ENCODE data around the gene CD151. TPM values are rescaled to one million over a fixed set of nuclear protein-coding genes. Genes with fewer than 3 reads are reported as not detected.

The CD151 gene
- total and polyA plus RNA-seq, 3 experiments from 2014 or later = 19.6 to 65.5 (median 61.2) TPM

GRCh38 chr11:846496-847098 is 13.8 kb downstream of the CD151 start:
- CTCF ChIA-PET = interaction anchor here (0.8 to 5.4 kb wide), 4 partner anchors 15 to 206 kb away, joined by 3 to 48 read pairs (median 4); no protein-coding TSS in a partner anchor
- Mint-ChIP-seq H3K27me3 (peaks cover 5 to 8% of the 10 kb centered on the region in 2 donors), H3K4me3 (peak overlapping the region in 1 of 7 donors; percentile 60)

DNA sequence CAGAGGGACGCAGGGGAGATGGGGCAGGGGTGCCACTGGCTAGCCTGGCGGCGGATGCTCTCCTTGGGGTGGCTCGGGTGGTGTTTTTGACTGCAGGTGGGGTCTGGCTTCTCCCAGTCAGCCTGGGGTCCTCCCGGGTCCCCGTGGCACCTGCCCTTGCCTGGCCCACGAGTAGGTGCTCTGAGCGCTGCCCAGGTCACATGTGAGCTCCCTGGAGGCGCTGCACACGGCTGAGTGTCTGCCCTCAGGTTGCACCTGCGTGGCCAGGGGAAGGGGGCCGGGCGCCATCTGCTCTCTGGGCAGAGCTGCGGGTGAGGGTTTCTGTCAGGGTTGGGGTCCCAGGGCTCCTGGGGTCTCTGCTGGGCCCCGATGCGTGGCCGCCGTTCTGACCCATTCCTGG is 15.1 kb downstream of the CD151 start:
- Histone ChIP-seq H3K27ac (ENCODE audit: low read depth, low read length) (no peak overlapping the region), H3K27me3 (ENCODE audit: insufficient read depth, low read length, poor library complexity, severe bottlenecking) (peaks cover 8% of the 10 kb centered on the region), H3K4me1 (ENCODE audit: insufficient read depth, low read length) (peaks cover 25% of the 10 kb centered on the region), H3K4me3 (ENCODE audit: low read length) (no peak overlapping the region), H3K36me3 (ENCODE audit: insufficient read depth, low read length) (no peaks in the 10 kb centered on the region), H3K9me3 (ENCODE audit: low read length) (no peaks in the 10 kb centered on the region)
- peaks cover 0 to 22% (median 7%) of the 10 kb centered on the region in 3 donors for H3K4me1 Mint-ChIP-seq
- ChIA-PET CTCF (interaction anchor here (0.9 to 5.4 kb wide), 6 partner anchors 16 to 205 kb away, joined by 3 to 48 read pairs (median 5); no protein-coding TSS in a partner anchor), POLR2A (interaction anchor here (0.5 kb wide), 1 partner anchor 9 kb away, joined by 4 read pairs; no protein-coding TSS in a partner anchor)
- H3K36me3 Mint-ChIP-seq = no peaks in the 10 kb centered on the region
- DNase-seq = no peak
- H3K9me3 Mint-ChIP-seq = no peaks in the 10 kb centered on the region
- H3K27ac Mint-ChIP-seq = no peak overlapping the region
- H3K27me3 Mint-ChIP-seq = peaks cover 5 to 8% of the 10 kb centered on the region in 2 donors
- H3K4me3 Mint-ChIP-seq = peak overlapping the region in 1 of 7 donors; percentile 45

More at GRCh38 chr11:846496-847098, 13.8 kb downstream of the CD151 start:
- Histone ChIP-seq H3K27me3 (ENCODE audit: insufficient read depth, low read length, poor library complexity, severe bottlenecking) (peaks cover 8% of the 10 kb centered on the region), H3K9me3 (ENCODE audit: low read length) (no peaks in the 10 kb centered on the region), H3K27ac (ENCODE audit: low read depth, low read length) (no peak overlapping the region), H3K4me3 (ENCODE audit: low read length) (no peak overlapping the region), H3K36me3 (ENCODE audit: insufficient read depth, low read length) (no peaks in the 10 kb centered on the region), H3K4me1 (ENCODE audit: insufficient read depth, low read length) (peaks cover 26% of the 10 kb centered on the region)
- POLR2A ChIA-PET = interaction anchor here (0.7 kb wide), 1 partner anchor 27 kb away, joined by 3 read pairs; the partner anchor contains the start of gene PNPLA2
- H3K36me3 Mint-ChIP-seq = peaks cover 0 to 3% (median 0%) of the 10 kb centered on the region in 3 donors
- DNase-seq = no peak
- no peaks in the 10 kb centered on the region for H3K9me3 Mint-ChIP-seq
- no peak overlapping the region for H3K27ac Mint-ChIP-seq
- H3K4me1 Mint-ChIP-seq = peaks cover 0 to 24% (median 7%) of the 10 kb centered on the region in 3 donors

GRCh38 chr11:848380-848931 is 15.7 kb downstream of the CD151 start:
- ChIA-PET CTCF (interaction anchor here (0.7 to 5.4 kb wide), 9 partner anchors 9 to 204 kb away, joined by 3 to 48 read pairs (median 4); no protein-coding TSS in a partner anchor), POLR2A (interaction anchor here (0.5 kb wide), 1 partner anchor 8 kb away, joined by 4 read pairs; no protein-coding TSS in a partner anchor)
- H3K27me3 Mint-ChIP-seq = peaks cover 3 to 6% of the 10 kb centered on the region in 2 donors
- H3K27me3 ChIP-seq (ENCODE audit: insufficient read depth, low read length, poor library complexity, severe bottlenecking) = peaks cover 8% of the 10 kb centered on the region
- peak; percentile 59 to 77 (median 60) for DNase-seq
- no peaks in the 10 kb centered on the region for H3K9me3 Mint-ChIP-seq
- peaks cover 23% of the 10 kb centered on the region for H3K4me1 ChIP-seq (ENCODE audit: insufficient read depth, low read length)
- H3K36me3 Mint-ChIP-seq = no peaks in the 10 kb centered on the region
- no peak overlapping the region for H3K27ac Mint-ChIP-seq
- no peak overlapping the region for H3K27ac ChIP-seq (ENCODE audit: low read depth, low read length)
- peaks cover 0 to 19% (median 6%) of the 10 kb centered on the region in 3 donors for H3K4me1 Mint-ChIP-seq
- peak overlapping the region; percentile 32 to 86 (median 58) for H3K4me3 Mint-ChIP-seq
- no peaks in the 10 kb centered on the region for H3K9me3 ChIP-seq (ENCODE audit: low read length)
- no peaks in the 10 kb centered on the region for H3K36me3 ChIP-seq (ENCODE audit: insufficient read depth, low read length)
- H3K4me3 ChIP-seq (ENCODE audit: low read length) = no peak overlapping the region

DNA sequence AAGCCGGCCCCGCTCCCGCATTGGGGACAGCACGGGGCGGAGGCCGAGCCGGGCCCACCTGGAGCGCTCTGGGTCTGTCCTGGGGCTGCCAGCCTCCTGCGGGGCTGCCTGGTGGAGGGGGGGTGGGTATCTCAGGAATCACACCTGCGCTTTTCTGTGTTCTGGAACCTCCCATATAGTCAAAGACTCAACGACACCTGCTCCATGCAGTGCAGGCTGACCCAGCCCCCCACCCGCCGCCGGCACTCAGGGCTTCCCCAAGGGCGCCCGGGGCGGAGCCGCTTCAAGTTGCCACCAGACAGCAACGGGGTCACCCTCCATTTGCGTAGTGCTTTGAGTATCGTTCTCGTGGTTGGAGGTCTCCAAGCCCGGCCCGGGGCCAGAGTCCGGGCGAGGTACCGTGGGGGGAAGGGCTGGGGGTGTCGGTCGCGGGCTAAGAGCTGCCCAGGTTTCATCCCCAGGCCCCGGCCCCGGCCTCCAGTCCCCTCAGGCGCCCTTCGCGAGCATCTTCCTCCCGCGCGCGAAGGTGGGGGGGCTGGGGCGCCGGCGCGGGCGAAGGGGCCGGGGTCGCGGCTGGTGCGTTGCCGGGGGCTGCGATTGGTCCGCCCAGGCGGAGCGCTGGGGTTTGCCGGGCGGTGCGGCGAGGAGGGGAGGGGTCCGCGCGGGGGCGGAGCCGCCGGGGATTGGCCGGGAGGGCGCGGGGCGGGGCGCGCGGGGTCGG is 16.5 kb downstream of the CD151 start:
- H3K27ac ChIP-seq (ENCODE audit: low read depth, low read length) = no peak overlapping the region
- POLR2A ChIA-PET = no interaction called here
- no peaks in the 10 kb centered on the region for H3K36me3 ChIP-seq (ENCODE audit: insufficient read depth, low read length)
- no peak overlapping the region for H3K4me3 ChIP-seq (ENCODE audit: low read length)
- Mint-ChIP-seq H3K27ac (no peak overlapping the region), H3K4me3 (peak overlapping the region; percentile 34 to 78 (median 58)), H3K27me3 (peaks cover 2 to 4% of the 10 kb centered on the region in 2 donors), H3K9me3 (no peaks in the 10 kb centered on the region), H3K4me1 (peaks cover 0 to 11% (median 4%) of the 10 kb centered on the region in 3 donors), H3K36me3 (no peaks in the 10 kb centered on the region)
- no peaks in the 10 kb centered on the region for H3K9me3 ChIP-seq (ENCODE audit: low read length)
- peaks cover 17% of the 10 kb centered on the region for H3K4me1 ChIP-seq (ENCODE audit: insufficient read depth, low read length)
- peaks cover 8% of the 10 kb centered on the region for H3K27me3 ChIP-seq (ENCODE audit: insufficient read depth, low read length, poor library complexity, severe bottlenecking)
- CTCF ChIA-PET = interaction anchor here (0.7 to 5.4 kb wide), 7 partner anchors 10 to 203 kb away, joined by 3 to 48 read pairs (median 4); no protein-coding TSS in a partner anchor
- peak in 1 of 5 donors; percentile 28 for DNase-seq

- H3K9me3 ChIP-seq (ENCODE audit: low read length) = no peaks in the 10 kb centered on the region
- no peaks in the 10 kb centered on the region for H3K36me3 Mint-ChIP-seq
- peaks cover 8% of the 10 kb centered on the region for H3K27me3 ChIP-seq (ENCODE audit: insufficient read depth, low read length, poor library complexity, severe bottlenecking)
- no peaks in the 10 kb centered on the region for H3K9me3 Mint-ChIP-seq
- peaks cover 0 to 11% (median 4%) of the 10 kb centered on the region in 3 donors for H3K4me1 Mint-ChIP-seq
- ChIA-PET POLR2A (no interaction called here), CTCF (interaction anchor here (5.4 kb wide), 1 partner anchor 203 kb away, joined by 48 read pairs; no protein-coding TSS in a partner anchor)
- no peak for DNase-seq
- H3K4me3 ChIP-seq (ENCODE audit: low read length) = no peak overlapping the region
- H3K36me3 ChIP-seq (ENCODE audit: insufficient read depth, low read length) = no peaks in the 10 kb centered on the region
- peak overlapping the region in 6 of 7 donors; percentile 38 to 82 (median 66) for H3K4me3 Mint-ChIP-seq
- H3K27ac ChIP-seq (ENCODE audit: low read depth, low read length) = no peak overlapping the region
- no peak overlapping the region for H3K27ac Mint-ChIP-seq
- H3K27me3 Mint-ChIP-seq = peaks cover 2 to 4% of the 10 kb centered on the region in 2 donors
- H3K4me1 ChIP-seq (ENCODE audit: insufficient read depth, low read length) = peaks cover 10% of the 10 kb centered on the region
Observed at GRCh38 chr11:849951-850774, 17.4 kb downstream of the CD151 start.

DNA sequence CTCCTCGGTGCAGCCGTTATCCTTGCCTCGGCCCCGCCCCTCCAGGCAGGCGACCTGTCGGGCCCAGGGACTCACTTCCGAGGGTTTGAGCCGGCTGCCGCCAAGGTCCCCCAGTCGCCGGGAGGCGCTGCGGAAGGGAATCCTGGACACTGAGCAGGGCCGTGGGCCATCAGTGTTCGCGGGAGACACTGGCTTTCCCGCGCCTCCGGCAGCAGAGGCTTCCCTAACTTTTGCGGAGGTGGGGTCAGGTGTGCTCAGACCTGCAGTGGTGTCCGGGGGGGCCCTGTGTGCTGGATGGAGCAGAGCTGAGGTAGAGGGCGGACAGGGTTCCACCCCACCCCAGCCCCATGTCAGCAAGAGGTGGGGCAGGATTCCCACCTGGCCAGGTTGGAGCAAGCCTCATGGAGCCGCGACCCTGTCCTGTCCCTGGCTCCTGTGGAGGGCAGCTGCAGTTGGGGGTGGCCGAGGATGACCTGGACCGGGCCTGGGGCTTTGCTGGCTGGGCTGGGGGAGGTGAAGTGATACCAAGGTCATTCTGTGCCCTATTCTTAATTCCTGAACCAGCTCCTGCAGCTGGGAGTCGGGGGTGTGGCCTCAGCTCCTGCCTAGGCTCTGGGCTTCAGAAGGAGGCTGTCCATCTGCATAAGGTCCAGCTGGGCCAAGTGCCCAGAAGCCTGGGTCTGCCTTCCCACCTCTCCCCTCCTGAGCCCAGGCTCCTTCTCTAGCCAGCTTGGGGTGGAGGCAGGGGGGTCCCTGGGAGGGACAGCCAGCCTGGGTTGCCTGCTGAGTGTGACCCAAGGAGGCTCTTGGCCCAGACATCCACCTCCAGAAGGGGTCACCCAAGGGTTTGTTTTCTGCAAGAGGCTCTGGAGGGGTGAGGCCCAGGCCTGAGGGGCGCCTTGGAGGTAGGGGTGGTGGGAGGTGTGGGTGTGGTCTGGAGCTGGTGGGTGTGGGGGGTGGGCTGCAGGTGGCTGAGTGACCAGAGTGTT is 18.3 kb downstream of the CD151 start:
- DNase-seq = no peak
- no peak overlapping the region for H3K4me3 ChIP-seq (ENCODE audit: low read length)
- peaks cover 8% of the 10 kb centered on the region for H3K27me3 ChIP-seq (ENCODE audit: insufficient read depth, low read length, poor library complexity, severe bottlenecking)
- Mint-ChIP-seq H3K4me3 (peak overlapping the region in 1 of 7 donors; percentile 23), H3K36me3 (no peaks in the 10 kb centered on the region), H3K27me3 (peaks cover 2 to 4% of the 10 kb centered on the region in 2 donors), H3K4me1 (peaks cover 0 to 12% (median 4%) of the 10 kb centered on the region in 3 donors), H3K27ac (no peak overlapping the region), H3K9me3 (no peaks in the 10 kb centered on the region)
- H3K9me3 ChIP-seq (ENCODE audit: low read length) = no peaks in the 10 kb centered on the region
- ChIA-PET CTCF (no interaction called here), POLR2A (interaction anchor here (0.6 kb wide), 1 partner anchor 252 kb away, joined by 3 read pairs; no protein-coding TSS in a partner anchor)
- H3K27ac ChIP-seq (ENCODE audit: low read depth, low read length) = no peak overlapping the region
- H3K4me1 ChIP-seq (ENCODE audit: insufficient read depth, low read length) = peaks cover 10% of the 10 kb centered on the region
- H3K36me3 ChIP-seq (ENCODE audit: insufficient read depth, low read length) = no peaks in the 10 kb centered on the region
